ENCODE data around the gene PTPN23.

DNA sequence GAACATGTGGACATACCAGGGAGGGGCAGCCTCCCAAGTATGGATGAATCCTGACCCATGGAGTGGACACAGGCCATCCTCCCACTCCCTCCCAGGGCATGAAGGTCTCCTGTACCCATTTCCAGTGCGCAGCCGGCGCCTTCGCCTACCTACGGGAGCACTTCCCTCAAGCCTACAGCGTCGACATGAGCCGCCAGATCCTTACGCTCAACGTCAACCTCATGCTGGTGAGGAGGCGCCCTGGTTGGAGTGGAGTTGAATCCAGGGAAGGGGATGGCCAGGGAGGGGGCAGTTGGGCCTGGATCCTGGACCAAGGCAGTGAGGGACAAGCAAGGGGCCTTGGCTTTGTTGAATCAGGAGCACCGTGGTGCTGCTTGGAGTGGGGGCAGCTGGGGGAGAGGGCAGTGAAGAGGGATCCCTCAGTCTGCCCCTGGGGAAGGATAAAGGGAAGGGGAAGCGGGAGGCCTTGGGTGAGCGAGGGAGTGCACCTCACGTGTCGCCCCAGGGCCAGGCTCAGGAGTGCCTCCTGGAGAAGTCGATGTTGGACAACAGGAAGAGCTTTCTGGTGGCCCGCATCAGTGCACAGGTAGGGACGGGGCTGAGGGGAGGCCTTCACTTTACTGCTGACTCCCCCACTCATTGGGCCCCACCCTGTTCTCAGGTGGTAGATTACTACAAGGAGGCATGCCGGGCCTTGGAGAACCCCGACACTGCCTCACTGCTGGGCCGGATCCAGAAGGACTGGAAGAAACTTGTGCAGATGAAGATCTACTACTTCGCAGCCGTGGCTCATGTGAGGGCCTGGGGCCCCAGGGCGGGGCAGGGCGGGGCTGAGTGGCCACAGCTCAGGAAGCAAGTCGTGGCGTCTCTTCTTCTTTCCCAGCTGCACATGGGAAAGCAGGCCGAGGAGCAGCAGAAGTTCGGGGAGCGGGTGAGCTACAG lies 25.3 kb downstream of the PTPN23 start:
- no peak for TF ChIP-seq POLR2A (IDR thresholded peaks at IDR 0.05)
- TF ChIP-seq, protein P1, sequence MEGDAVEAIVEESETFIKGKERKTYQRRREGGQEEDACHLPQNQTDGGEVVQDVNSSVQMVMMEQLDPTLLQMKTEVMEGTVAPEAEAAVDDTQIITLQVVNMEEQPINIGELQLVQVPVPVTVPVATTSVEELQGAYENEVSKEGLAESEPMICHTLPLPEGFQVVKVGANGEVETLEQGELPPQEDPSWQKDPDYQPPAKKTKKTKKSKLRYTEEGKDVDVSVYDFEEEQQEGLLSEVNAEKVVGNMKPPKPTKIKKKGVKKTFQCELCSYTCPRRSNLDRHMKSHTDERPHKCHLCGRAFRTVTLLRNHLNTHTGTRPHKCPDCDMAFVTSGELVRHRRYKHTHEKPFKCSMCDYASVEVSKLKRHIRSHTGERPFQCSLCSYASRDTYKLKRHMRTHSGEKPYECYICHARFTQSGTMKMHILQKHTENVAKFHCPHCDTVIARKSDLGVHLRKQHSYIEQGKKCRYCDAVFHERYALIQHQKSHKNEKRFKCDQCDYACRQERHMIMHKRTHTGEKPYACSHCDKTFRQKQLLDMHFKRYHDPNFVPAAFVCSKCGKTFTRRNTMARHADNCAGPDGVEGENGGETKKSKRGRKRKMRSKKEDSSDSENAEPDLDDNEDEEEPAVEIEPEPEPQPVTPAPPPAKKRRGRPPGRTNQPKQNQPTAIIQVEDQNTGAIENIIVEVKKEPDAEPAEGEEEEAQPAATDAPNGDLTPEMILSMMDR (IDR thresholded peaks at IDR 0.05) = no peak
- TF ChIP-seq POLR2AphosphoS5 (IDR thresholded peaks at IDR 0.05) = no peak
- TF ChIP-seq EP300 (IDR thresholded peaks at IDR 0.05) = no peak
